RWPE2 (cell line): ENCODE measurements around the gene PDE9A.

Experiments
- ATAC-seq: fragments of 200-7000 bp; cut with Tn5 transposase; 3 replicates; pipeline ENCODE4 v1.9.1; 2021; ENCODE audit warnings: low read depth
- DNase-seq: peaks from one replicate; pipeline ENCODE4 v3.0.0-alpha.2; 2020; ENCODE audit warnings: low spot score
- H3K27ac ChIP-seq: fragments of 450-650 bp; 2 replicates; pipeline ENCODE4 v1.5.1; 2017; ENCODE audit warnings: mild to moderate bottlenecking; ENCODE audit not compliant: poor library complexity, severe bottlenecking
- H3K27me3 ChIP-seq: fragments of 250-450 bp; sonication (Bioruptor Pico); 2 replicates; pipeline ENCODE4 v1.5.1; 2021; ENCODE audit warnings: mild to moderate bottlenecking, moderate library complexity; ENCODE audit not compliant: insufficient read depth, poor library complexity, severe bottlenecking
- H3K36me3 ChIP-seq: fragments of 250-450 bp; sonication (Bioruptor Pico); 2 replicates; pipeline ENCODE4 v1.5.1; 2020; ENCODE audit warnings: low read depth, mild to moderate bottlenecking, moderate library complexity
- H3K4me1 ChIP-seq: fragments of 250-450 bp; sonication (Bioruptor Pico); 2 replicates; pipeline ENCODE4 v1.5.1; 2021; ENCODE audit warnings: mild to moderate bottlenecking, moderate library complexity; ENCODE audit not compliant: insufficient read depth, poor library complexity, severe bottlenecking
- H3K4me3 ChIP-seq: fragments of 250-450 bp; sonication (Bioruptor Pico); 2 replicates; pipeline ENCODE4 v1.5.1; 2021; ENCODE audit warnings: mild to moderate bottlenecking, moderate library complexity; ENCODE audit not compliant: severe bottlenecking
- H3K9me3 ChIP-seq: fragments of 250-450 bp; sonication (Bioruptor Pico); 2 replicates; pipeline ENCODE4 v1.5.1; 2021; ENCODE audit warnings: mild to moderate bottlenecking, moderate library complexity; ENCODE audit not compliant: severe bottlenecking
- CTCF ChIP-seq: fragments of 450-650 bp; IDR thresholded peaks from one replicate; pipeline ENCODE4 v1.5.1; 2017; ENCODE audit warnings: mild to moderate bottlenecking, moderate library complexity; ENCODE audit not compliant: poor library complexity, severe bottlenecking

The PDE9A gene

GRCh38 chr21:42623694-42624093 lies 29.7 kb upstream of the PDE9A start:
- ATAC-seq (no peak), DNase-seq (peak; percentile 19)
- no peak for TF ChIP-seq CTCF
- Histone ChIP-seq H3K4me3 (no peak overlapping the region), H3K4me1 (no peaks in the 10 kb centered on the region), H3K27ac (no peak overlapping the region), H3K9me3 (no peaks in the 10 kb centered on the region), H3K27me3 (no peaks in the 10 kb centered on the region), H3K36me3 (no peaks in the 10 kb centered on the region)

GRCh38 chr21:42624095-42624790 lies 29.2 kb upstream of the PDE9A start:
- Histone ChIP-seq H3K4me3 (no peak overlapping the region), H3K27me3 (no peaks in the 10 kb centered on the region), H3K4me1 (no peaks in the 10 kb centered on the region), H3K9me3 (no peaks in the 10 kb centered on the region), H3K27ac (no peak overlapping the region), H3K36me3 (no peaks in the 10 kb centered on the region)
- ATAC-seq (no peak), DNase-seq (peak; percentile 13)
- no peak for TF ChIP-seq CTCF

GRCh38 chr21:42624936-42625335 lies 28.5 kb upstream of the PDE9A start:
- Histone ChIP-seq H3K36me3 (no peaks in the 10 kb centered on the region), H3K27ac (no peak overlapping the region), H3K9me3 (no peaks in the 10 kb centered on the region), H3K4me1 (no peaks in the 10 kb centered on the region), H3K4me3 (no peak overlapping the region), H3K27me3 (no peaks in the 10 kb centered on the region)
- DNase-seq = no peak
- TF ChIP-seq CTCF = no peak
- no peak for ATAC-seq

GRCh38 chr21:42626171-42626570 lies 27.2 kb upstream of the PDE9A start:
- no peak for ATAC-seq

More at GRCh38 chr21:42626171-42626570, 27.2 kb upstream of the PDE9A start:
- DNase-seq = peak; percentile 12
- Histone ChIP-seq H3K27me3 (no peaks in the 10 kb centered on the region), H3K9me3 (no peaks in the 10 kb centered on the region), H3K4me3 (no peak overlapping the region), H3K4me1 (no peaks in the 10 kb centered on the region), H3K27ac (no peak overlapping the region), H3K36me3 (no peaks in the 10 kb centered on the region)
- no peak for TF ChIP-seq CTCF
